Neural cell (in vitro differentiated cells): ENCODE results near the gene PRKAR1B. TPM values are rescaled to one million over a fixed set of nuclear protein-coding genes. Genes with fewer than 3 reads are reported as not detected.

ENCODE experiments used
- H2AFZ ChIP-seq: fragments of 200-600, 300-800 bp; sonication (generic), shearing (Covaris generic); 2 replicates; pipeline ENCODE4 v1.6.0; 2014; ENCODE audit warnings: low read depth, mild to moderate bottlenecking, antibody characterized with exemption, low read length, moderate library complexity
- H3F3A ChIP-seq: fragments of 200-600 bp; shearing (Covaris generic); 2 replicates; pipeline ENCODE4 v1.6.1; 2016; ENCODE audit warnings: mild to moderate bottlenecking, moderate library complexity, mixed read lengths, antibody characterized with exemption, low read length; ENCODE audit not compliant: insufficient read depth, poor library complexity, severe bottlenecking
- H3K27ac ChIP-seq: fragments of 200-600, 300-800 bp; sonication (generic), shearing (Covaris generic); 2 replicates; pipeline ENCODE4 v1.5.1; 2014; ENCODE audit warnings: mild to moderate bottlenecking, low read length, moderate library complexity
- H3K27me3 ChIP-seq: fragments of 300-800, 200-600 bp; sonication (generic), shearing (Covaris generic); 2 replicates; pipeline ENCODE4 v1.6.0; 2014; ENCODE audit warnings: mild to moderate bottlenecking, low read depth, low read length, moderate library complexity; ENCODE audit not compliant: insufficient read depth
- H3K36me3 ChIP-seq: fragments of 300-800, 200-600 bp; sonication (generic), shearing (Covaris generic); 2 replicates; pipeline ENCODE4 v1.5.1; 2014; ENCODE audit warnings: mild to moderate bottlenecking, antibody characterized with exemption, low read length, moderate library complexity; ENCODE audit not compliant: insufficient read depth
- H3K4me2 ChIP-seq: fragments of 300-800, 200-600 bp; sonication (generic), shearing (Covaris generic); 2 replicates; pipeline ENCODE4 v1.6.0; 2014; ENCODE audit warnings: mild to moderate bottlenecking, low read length
- H3K4me3 ChIP-seq: fragments of 300-800, 200-600 bp; sonication (generic), shearing (Covaris generic); 2 replicates; pipeline ENCODE4 v1.5.1; 2014; ENCODE audit warnings: mild to moderate bottlenecking, low read length, moderate library complexity
- H3K79me2 ChIP-seq: fragments of 200-600 bp; shearing (Covaris generic); replicated peaks from 2 replicates; pipeline ENCODE4 v1.6.0; 2014; ENCODE audit warnings: mild to moderate bottlenecking, low read length, moderate library complexity; ENCODE audit not compliant: insufficient read depth
- H3K9ac ChIP-seq: fragments of 300-800, 200-600 bp; sonication (generic), shearing (Covaris generic); 2 replicates; pipeline ENCODE4 v1.6.1; 2016; ENCODE audit warnings: mild to moderate bottlenecking, low read length, mixed read lengths
- H3K9me2 ChIP-seq: fragments of 200-600 bp; shearing (Covaris generic); 2 replicates; pipeline ENCODE4 v1.6.1; 2016; ENCODE audit warnings: mild to moderate bottlenecking, low read length, mixed read lengths; ENCODE audit not compliant: insufficient read depth
- H3K9me3 ChIP-seq: fragments of 200-600, 300-800 bp; sonication (generic), shearing (Covaris generic); 2 replicates; pipeline ENCODE4 v1.6.1; 2016; ENCODE audit warnings: mild to moderate bottlenecking, mixed run types, low read length, moderate library complexity, mixed read lengths
- H4K20me1 ChIP-seq: fragments of 200-600 bp; shearing (Covaris generic); 2 replicates; pipeline ENCODE4 v1.6.1; 2016; ENCODE audit warnings: mild to moderate bottlenecking, mixed run types; ENCODE audit not compliant: insufficient read depth
- EP300 ChIP-seq: fragments of 450-650 bp; conservative IDR thresholded peaks from 2 replicates; pipeline ENCODE4 v1.6.1; 2014; ENCODE audit warnings: antibody characterized with exemption, mild to moderate bottlenecking, moderate library complexity; ENCODE audit not compliant: poor library complexity, severe bottlenecking
- EZH2 ChIP-seq: fragments of 200-600, 300-800 bp; shearing (Covaris generic), sonication (generic); IDR thresholded peaks from 2 replicates; pipeline ENCODE4 v1.6.1; 2014; ENCODE audit warnings: antibody characterized with exemption, low read length, borderline replicate concordance, mild to moderate bottlenecking; ENCODE audit not compliant: insufficient read depth, poor library complexity, severe bottlenecking
- MXI1 ChIP-seq: fragments of 450-650 bp; conservative IDR thresholded peaks from 2 replicates; pipeline ENCODE4 v1.6.1; 2014; ENCODE audit warnings: antibody characterized with exemption, mild to moderate bottlenecking; ENCODE audit not compliant: poor library complexity, severe bottlenecking
- POLR2AphosphoS5 ChIP-seq: IDR thresholded peaks from 2 replicates; pipeline ENCODE4 v1.6.1; 2012
- RAD21 ChIP-seq: fragments of 450-650 bp; conservative IDR thresholded peaks from 2 replicates; pipeline ENCODE4 v1.6.1; 2014; ENCODE audit warnings: antibody characterized with exemption, mild to moderate bottlenecking, moderate library complexity
- SMC3 ChIP-seq: fragments of 450-650 bp; conservative IDR thresholded peaks from 2 replicates; pipeline ENCODE4 v1.6.1; 2014; ENCODE audit warnings: antibody characterized with exemption, mild to moderate bottlenecking, moderate library complexity; ENCODE audit not compliant: poor library complexity
- TAF1 ChIP-seq: IDR thresholded peaks from 2 replicates; pipeline ENCODE4 v1.6.1; 2012; ENCODE audit warnings: low read depth
- polyA plus RNA-seq: library from polyadenylated mRNA; depleted of rRNA; stranded (reverse); fragments of >200 nt; gene quantifications from 2 replicates; pipeline ENCODE4 v1.2.3, GENCODE V29; 2014
- TF ChIP-seq, protein P1 (sequence below): fragments of 450-650 bp; IDR thresholded peaks from 2 replicates; pipeline ENCODE4 v1.5.1; 2014; ENCODE audit warnings: antibody characterized with exemption, mild to moderate bottlenecking, moderate library complexity; ENCODE audit not compliant: poor library complexity, severe bottlenecking
- TF ChIP-seq, protein P2 (sequence below): IDR thresholded peaks from 2 replicates; pipeline ENCODE4 v1.6.1; 2012; ENCODE audit warnings: borderline replicate concordance

Gene PRKAR1B
- polyA plus RNA-seq, 1 donor from 2014 or later = 38.6 TPM

DNA sequence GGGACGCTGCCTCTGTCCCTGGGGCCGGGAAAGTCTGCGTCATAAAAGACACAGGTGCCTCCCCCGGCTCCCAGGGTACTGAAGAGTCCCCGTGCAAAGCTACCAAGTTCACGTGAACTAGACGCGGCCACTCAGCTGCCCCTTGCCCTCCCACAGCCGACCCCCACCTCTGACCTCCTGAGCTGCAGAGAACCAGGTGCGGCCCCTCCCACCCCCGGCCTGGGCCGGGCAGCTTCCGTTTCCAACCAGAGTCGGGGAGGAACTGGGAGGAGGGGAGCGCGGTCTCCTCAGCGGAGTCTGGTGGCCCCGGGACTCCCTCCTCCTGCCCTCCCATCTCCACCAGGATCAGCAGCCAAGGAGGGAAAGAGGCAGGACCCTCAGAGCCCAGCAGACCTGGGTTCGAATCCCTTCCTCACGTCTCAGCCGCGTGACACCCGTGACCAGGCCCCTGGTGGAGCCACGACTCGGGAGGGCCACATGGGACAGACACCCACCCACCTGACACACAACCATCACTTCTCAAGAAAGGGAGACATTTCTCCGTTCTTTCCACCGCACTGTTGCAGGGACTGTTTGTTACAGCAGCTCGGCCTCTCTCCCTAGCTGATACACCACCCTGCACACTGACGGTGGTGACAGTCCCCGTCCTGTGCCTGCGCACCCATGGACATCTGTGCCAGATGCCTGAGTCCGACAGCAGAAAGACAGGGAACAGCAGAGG is 170.1 kb downstream of the PRKAR1B start:
- Histone ChIP-seq H2AFZ (no peak overlapping the region), H3K36me3 (no peaks in the 10 kb centered on the region), H3K9me3 (peaks cover 3% of the 10 kb centered on the region), H3K27me3 (no peaks in the 10 kb centered on the region), H3K27ac (no peak overlapping the region), H3K9me2 (no peaks in the 10 kb centered on the region), H3K9ac (no peak overlapping the region), H3K4me2 (no peak overlapping the region), H4K20me1 (no peaks in the 10 kb centered on the region), H3K4me3 (no peak overlapping the region), H3F3A (no peaks in the 10 kb centered on the region), H3K79me2 (no peaks in the 10 kb centered on the region)
- TF ChIP-seq, protein P1, sequence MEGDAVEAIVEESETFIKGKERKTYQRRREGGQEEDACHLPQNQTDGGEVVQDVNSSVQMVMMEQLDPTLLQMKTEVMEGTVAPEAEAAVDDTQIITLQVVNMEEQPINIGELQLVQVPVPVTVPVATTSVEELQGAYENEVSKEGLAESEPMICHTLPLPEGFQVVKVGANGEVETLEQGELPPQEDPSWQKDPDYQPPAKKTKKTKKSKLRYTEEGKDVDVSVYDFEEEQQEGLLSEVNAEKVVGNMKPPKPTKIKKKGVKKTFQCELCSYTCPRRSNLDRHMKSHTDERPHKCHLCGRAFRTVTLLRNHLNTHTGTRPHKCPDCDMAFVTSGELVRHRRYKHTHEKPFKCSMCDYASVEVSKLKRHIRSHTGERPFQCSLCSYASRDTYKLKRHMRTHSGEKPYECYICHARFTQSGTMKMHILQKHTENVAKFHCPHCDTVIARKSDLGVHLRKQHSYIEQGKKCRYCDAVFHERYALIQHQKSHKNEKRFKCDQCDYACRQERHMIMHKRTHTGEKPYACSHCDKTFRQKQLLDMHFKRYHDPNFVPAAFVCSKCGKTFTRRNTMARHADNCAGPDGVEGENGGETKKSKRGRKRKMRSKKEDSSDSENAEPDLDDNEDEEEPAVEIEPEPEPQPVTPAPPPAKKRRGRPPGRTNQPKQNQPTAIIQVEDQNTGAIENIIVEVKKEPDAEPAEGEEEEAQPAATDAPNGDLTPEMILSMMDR = no peak
- TF ChIP-seq TAF1 (no peak), EZH2 (no peak), EP300 (no peak), RAD21 (no peak), SMC3 (no peak), MXI1 (no peak)
- TF ChIP-seq, protein P2, sequence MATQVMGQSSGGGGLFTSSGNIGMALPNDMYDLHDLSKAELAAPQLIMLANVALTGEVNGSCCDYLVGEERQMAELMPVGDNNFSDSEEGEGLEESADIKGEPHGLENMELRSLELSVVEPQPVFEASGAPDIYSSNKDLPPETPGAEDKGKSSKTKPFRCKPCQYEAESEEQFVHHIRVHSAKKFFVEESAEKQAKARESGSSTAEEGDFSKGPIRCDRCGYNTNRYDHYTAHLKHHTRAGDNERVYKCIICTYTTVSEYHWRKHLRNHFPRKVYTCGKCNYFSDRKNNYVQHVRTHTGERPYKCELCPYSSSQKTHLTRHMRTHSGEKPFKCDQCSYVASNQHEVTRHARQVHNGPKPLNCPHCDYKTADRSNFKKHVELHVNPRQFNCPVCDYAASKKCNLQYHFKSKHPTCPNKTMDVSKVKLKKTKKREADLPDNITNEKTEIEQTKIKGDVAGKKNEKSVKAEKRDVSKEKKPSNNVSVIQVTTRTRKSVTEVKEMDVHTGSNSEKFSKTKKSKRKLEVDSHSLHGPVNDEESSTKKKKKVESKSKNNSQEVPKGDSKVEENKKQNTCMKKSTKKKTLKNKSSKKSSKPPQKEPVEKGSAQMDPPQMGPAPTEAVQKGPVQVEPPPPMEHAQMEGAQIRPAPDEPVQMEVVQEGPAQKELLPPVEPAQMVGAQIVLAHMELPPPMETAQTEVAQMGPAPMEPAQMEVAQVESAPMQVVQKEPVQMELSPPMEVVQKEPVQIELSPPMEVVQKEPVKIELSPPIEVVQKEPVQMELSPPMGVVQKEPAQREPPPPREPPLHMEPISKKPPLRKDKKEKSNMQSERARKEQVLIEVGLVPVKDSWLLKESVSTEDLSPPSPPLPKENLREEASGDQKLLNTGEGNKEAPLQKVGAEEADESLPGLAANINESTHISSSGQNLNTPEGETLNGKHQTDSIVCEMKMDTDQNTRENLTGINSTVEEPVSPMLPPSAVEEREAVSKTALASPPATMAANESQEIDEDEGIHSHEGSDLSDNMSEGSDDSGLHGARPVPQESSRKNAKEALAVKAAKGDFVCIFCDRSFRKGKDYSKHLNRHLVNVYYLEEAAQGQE = no peak

DNA sequence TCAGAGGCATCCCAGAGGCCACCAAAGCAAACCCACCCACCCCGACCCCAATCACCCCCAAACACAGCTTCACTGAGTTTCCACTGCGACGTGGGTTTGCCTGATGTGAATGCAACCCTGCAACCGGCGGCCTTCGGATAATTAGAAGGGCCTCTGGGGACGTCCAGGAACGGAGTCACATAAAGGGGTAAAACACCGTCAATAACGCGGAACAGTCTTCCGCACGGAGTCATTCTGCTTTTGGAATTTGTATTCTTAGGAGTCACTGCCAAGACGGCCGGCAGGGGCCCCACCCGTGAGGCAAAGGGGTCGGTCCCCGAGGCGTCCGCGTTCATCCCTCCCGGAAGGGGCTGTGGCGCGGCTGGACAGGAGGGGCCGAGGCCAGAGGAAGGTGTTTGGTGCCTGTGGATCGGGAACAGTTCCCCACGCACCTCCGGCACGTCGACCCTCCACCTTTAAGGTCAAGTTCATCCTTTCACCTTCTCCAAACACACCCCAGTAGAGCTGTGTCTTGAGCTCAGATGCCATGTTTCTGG is 170.7 kb downstream of the PRKAR1B start:
- no peaks in the 10 kb centered on the region for H3K79me2 ChIP-seq

More for the DNA sequence above, 170.7 kb downstream of the PRKAR1B start:
- no peaks in the 10 kb centered on the region for H4K20me1 ChIP-seq
- H3F3A ChIP-seq = no peaks in the 10 kb centered on the region
- no peaks in the 10 kb centered on the region for H3K27me3 ChIP-seq
- H3K9ac ChIP-seq = no peak overlapping the region
- no peak overlapping the region for H3K27ac ChIP-seq
- peaks cover 3% of the 10 kb centered on the region for H3K9me3 ChIP-seq
- no peaks in the 10 kb centered on the region for H3K9me2 ChIP-seq
- TF ChIP-seq POLR2AphosphoS5 = no peak
- no peak overlapping the region for H3K4me2 ChIP-seq
- H2AFZ ChIP-seq = no peak overlapping the region
- H3K4me3 ChIP-seq = no peak overlapping the region
- H3K36me3 ChIP-seq = no peaks in the 10 kb centered on the region
